DOHH2 (cell line): ENCODE results near the gene IL34.

Experiments
- H3F3A ChIP-seq: fragments of 200-600 bp; sonication (generic), shearing (Covaris generic); 2 replicates; pipeline ENCODE4 v1.6.0; 2016; ENCODE audit warnings: antibody characterized with exemption, mild to moderate bottlenecking; ENCODE audit not compliant: control insufficient read depth, insufficient read depth
- H3K27ac ChIP-seq: fragments of 200-600 bp; sonication (generic); 2 replicates; pipeline ENCODE4 v1.5.1; 2014; ENCODE audit warnings: low read depth, mild to moderate bottlenecking, low read length, moderate library complexity
- H3K27me3 ChIP-seq: fragments of 200-600 bp; sonication (generic); 2 replicates; pipeline ENCODE4 v1.6.1; 2014; ENCODE audit warnings: mild to moderate bottlenecking, low read length, mixed read lengths; ENCODE audit not compliant: control insufficient read depth
- H3K36me3 ChIP-seq: fragments of 200-600 bp; sonication (generic); 2 replicates; pipeline ENCODE4 v1.6.1; 2014; ENCODE audit warnings: mild to moderate bottlenecking, low read length, moderate library complexity, mixed read lengths; ENCODE audit not compliant: control insufficient read depth
- H3K4me1 ChIP-seq: fragments of 200-600 bp; sonication (generic); 2 replicates; pipeline ENCODE4 v1.6.1; 2014; ENCODE audit warnings: mild to moderate bottlenecking, low read length, mixed read lengths; ENCODE audit not compliant: control insufficient read depth
- H3K4me2 ChIP-seq: fragments of 200-600 bp; sonication (generic); 2 replicates; pipeline ENCODE4 v1.6.0; 2014; ENCODE audit warnings: mild to moderate bottlenecking, low read length, moderate library complexity
- H3K4me3 ChIP-seq: fragments of 200-600 bp; sonication (generic); 2 replicates; pipeline ENCODE4 v1.5.1; 2014; ENCODE audit warnings: mild to moderate bottlenecking, low read length, mixed read lengths
- H3K79me2 ChIP-seq: fragments of 200-600 bp; sonication (generic); 2 replicates; pipeline ENCODE4 v1.6.1; 2014; ENCODE audit warnings: mild to moderate bottlenecking, low read length, mixed read lengths; ENCODE audit not compliant: control insufficient read depth
- H3K9me2 ChIP-seq: fragments of 200-600 bp; sonication (generic); replicated peaks from 2 replicates; pipeline ENCODE4 v1.6.1; 2014; ENCODE audit warnings: mild to moderate bottlenecking, low read length, mixed read lengths; ENCODE audit not compliant: control insufficient read depth
- H3K9me3 ChIP-seq: fragments of 200-600 bp; sonication (generic); 2 replicates; pipeline ENCODE4 v1.6.1; 2014; ENCODE audit warnings: antibody characterized with exemption, low read length, mixed read lengths; ENCODE audit not compliant: control insufficient read depth, insufficient read depth
- H4K20me1 ChIP-seq: fragments of 200-600 bp; sonication (generic); 2 replicates; pipeline ENCODE4 v1.6.0; 2014; ENCODE audit warnings: low read depth, mild to moderate bottlenecking, antibody characterized with exemption, low read length, moderate library complexity; ENCODE audit not compliant: control insufficient read depth, insufficient read depth
- EZH2phosphoT487 ChIP-seq: fragments of 200-600 bp; sonication (generic); IDR thresholded peaks from 2 replicates; pipeline ENCODE4 v1.6.1; 2017; ENCODE audit warnings: borderline replicate concordance, mild to moderate bottlenecking, antibody characterized with exemption, low read length, moderate library complexity, mixed read lengths
- TF ChIP-seq, protein P1 (sequence below): fragments of 200-600 bp; sonication (generic); IDR thresholded peaks from one replicate; pipeline ENCODE4 v1.5.1; 2014; ENCODE audit warnings: antibody characterized with exemption, mild to moderate bottlenecking, low read depth, low read length; ENCODE audit not compliant: poor library complexity, severe bottlenecking

Gene IL34

DNA sequence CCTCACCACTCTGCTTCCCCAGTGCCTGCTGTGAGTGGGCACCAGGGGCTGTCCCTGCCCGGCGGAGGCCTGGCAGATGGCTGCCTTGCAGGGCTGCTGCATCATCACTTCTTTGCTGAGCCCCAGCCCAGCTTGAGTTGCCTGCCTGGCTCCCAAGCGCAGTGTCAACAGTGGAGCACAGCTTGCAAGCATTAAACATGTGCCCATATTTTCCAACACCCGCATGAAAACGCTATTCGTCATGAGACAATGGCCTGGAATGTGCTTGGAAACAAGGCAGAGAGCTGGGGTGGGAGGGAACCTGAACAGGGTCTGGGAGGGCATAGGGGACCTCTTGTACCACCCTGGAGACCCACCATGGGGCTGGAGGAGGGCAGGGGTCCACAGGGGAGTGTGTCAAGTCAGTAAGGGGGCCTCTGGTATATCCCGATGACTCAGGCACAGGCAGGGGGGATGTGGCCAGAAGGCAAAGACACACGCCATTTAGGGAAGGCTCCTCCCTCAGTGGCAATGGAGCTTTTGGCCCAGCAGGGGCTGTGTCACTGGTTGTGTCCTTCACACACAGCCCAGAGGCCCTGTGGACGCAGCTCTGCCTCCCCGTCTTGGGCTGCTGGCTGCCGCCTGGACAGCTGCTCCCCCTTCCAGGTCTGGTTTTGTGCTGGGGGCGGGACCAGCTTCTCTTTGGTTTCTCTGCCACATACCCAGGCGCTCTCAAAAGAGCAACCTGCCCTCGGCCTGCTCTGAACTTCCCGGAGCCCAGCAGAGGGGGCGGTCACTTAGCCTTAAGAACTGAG, 56.9 kb downstream of the IL34 start:
- no peaks in the 10 kb centered on the region for H3K79me2 ChIP-seq
- H3K4me1 ChIP-seq, result no peaks in the 10 kb centered on the region
- no peaks in the 10 kb centered on the region for H3F3A ChIP-seq
- no peak overlapping the region for H3K4me2 ChIP-seq
- H3K4me3 ChIP-seq, result no peak overlapping the region
- TF ChIP-seq, protein P1, sequence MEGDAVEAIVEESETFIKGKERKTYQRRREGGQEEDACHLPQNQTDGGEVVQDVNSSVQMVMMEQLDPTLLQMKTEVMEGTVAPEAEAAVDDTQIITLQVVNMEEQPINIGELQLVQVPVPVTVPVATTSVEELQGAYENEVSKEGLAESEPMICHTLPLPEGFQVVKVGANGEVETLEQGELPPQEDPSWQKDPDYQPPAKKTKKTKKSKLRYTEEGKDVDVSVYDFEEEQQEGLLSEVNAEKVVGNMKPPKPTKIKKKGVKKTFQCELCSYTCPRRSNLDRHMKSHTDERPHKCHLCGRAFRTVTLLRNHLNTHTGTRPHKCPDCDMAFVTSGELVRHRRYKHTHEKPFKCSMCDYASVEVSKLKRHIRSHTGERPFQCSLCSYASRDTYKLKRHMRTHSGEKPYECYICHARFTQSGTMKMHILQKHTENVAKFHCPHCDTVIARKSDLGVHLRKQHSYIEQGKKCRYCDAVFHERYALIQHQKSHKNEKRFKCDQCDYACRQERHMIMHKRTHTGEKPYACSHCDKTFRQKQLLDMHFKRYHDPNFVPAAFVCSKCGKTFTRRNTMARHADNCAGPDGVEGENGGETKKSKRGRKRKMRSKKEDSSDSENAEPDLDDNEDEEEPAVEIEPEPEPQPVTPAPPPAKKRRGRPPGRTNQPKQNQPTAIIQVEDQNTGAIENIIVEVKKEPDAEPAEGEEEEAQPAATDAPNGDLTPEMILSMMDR, result no peak
- no peak for TF ChIP-seq EZH2phosphoT487
- no peaks in the 10 kb centered on the region for H3K9me3 ChIP-seq
- H4K20me1 ChIP-seq, result no peaks in the 10 kb centered on the region
- no peaks in the 10 kb centered on the region for H3K36me3 ChIP-seq
- H3K9me2 ChIP-seq, result no peaks in the 10 kb centered on the region
- H3K27ac ChIP-seq, result no peak overlapping the region
- no peaks in the 10 kb centered on the region for H3K27me3 ChIP-seq

DNA sequence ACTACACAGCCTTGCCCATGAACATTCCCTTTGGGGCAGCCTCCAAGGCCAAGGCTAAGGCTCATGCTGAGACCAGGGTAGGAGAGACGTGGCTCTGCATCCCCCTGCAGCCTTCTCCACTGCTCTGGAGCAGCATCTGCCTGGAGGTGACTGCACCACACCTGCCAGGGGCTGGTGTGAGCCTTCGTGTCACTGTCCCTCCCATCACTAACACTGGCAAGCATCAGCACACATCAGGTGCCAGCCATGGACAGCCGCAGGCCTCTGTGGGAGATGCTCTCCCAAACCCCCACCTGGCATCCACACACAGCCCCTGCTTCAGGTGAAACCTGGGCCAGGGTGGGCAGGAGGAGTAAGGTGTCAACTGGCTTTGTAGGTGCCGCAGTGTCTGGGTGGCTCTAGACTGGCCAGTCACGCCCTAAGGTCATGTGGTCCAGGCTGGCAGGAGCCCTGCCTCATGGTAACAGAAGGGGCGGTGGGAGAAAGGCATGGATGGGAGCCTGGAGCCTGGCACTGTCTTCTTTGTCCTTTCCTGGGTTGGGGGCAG, 57.5 kb downstream of the IL34 start:
- no peak overlapping the region for H3K27ac ChIP-seq
- H3K9me3 ChIP-seq, result no peaks in the 10 kb centered on the region
- no peaks in the 10 kb centered on the region for H3F3A ChIP-seq
- H3K36me3 ChIP-seq, result no peaks in the 10 kb centered on the region
- H3K4me3 ChIP-seq, result no peak overlapping the region
- H3K4me2 ChIP-seq, result no peak overlapping the region
- H3K27me3 ChIP-seq, result no peaks in the 10 kb centered on the region
- H4K20me1 ChIP-seq, result no peaks in the 10 kb centered on the region
- TF ChIP-seq EZH2phosphoT487, result no peak
- TF ChIP-seq, protein P1, result no peak
- no peaks in the 10 kb centered on the region for H3K79me2 ChIP-seq
- H3K4me1 ChIP-seq, result no peaks in the 10 kb centered on the region
- H3K9me2 ChIP-seq, result no peaks in the 10 kb centered on the region

DNA sequence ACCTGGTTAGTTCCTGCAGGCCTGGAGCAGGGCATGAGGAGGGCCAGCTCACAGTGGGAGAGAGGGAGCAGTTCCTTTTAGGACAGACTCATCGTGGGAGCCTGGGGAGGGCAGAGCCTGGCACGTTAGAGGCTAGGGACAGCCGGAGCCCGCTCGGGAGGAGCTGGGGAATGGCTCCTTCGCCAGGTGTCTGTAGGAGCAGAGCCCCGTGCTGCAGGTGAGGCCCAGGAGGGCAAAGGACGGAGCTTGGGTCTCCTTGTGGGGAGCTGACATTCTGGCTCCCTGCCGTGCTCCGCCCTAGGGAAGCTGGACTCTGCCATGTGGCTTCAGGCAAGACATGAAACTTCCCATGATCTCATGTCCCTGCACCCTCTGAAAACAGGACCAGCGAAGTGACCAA, 58.2 kb downstream of the IL34 start:
- Histone ChIP-seq H4K20me1 (no peaks in the 10 kb centered on the region), H3K27me3 (no peaks in the 10 kb centered on the region), H3K79me2 (no peaks in the 10 kb centered on the region), H3K4me3 (no peak overlapping the region), H3K9me3 (no peaks in the 10 kb centered on the region), H3K9me2 (no peaks in the 10 kb centered on the region), H3K4me2 (no peak overlapping the region), H3K4me1 (no peaks in the 10 kb centered on the region), H3K27ac (no peak overlapping the region), H3K36me3 (no peaks in the 10 kb centered on the region), H3F3A (no peaks in the 10 kb centered on the region)
- TF ChIP-seq, protein P1, result no peak
- no peak for TF ChIP-seq EZH2phosphoT487
